ENCODE data around the gene PRRT1B. TPM values are rescaled to one million over a fixed set of nuclear protein-coding genes. Genes with fewer than 3 reads are reported as not detected.
A peak's percentile ranks its signal among the peaks of the same experiment; 100 is the strongest.

Gene PRRT1B
- total and polyA plus RNA-seq, 9 of the 15 experiments (the other 6 are each of a cell fraction or from before 2014, with no cell fraction given), result not detected

DNA sequence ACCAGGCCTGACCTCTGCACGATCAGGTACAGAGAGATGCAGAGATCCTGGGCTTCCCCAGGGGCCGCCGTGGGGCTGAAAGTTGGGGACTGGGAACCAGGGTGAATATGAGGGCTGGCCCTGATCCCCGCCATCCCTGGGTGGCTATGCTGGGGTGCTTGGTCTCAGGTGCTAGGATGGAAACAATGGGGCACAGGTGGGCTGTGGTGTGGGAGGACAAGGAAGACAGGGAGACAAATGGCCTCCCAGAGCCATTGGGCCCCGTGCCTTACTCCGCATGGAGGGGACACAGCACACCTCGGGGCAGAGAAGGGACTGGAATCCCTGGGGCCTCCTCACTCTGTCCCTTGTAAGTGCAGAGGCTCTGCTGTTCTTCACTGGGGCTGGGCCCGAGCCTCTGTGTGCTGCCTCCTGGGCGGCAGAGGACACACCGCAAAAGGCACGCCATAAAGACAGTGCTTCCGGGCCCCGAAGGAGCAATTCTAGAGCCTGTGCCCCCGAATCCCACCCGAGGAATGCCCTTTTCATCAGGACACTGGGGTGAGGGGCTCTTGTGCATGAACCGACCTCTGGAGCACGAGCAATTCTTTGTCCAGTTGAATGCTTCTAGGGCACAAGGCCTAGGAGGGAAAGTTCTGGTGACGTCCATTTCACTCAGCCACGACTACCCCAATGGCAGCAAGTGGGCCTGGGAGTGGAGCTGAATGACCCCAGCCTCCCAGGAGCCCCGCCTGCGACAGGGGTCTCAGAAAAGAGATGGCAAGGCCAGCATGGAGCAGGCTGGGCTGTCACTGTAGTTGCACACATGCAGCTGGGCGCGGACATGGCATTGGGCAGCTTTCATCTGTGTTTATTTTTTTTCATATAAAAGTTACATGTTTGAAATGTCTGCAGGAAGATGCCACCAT, 30.9 kb downstream of the PRRT1B start:
- no TSS peak for BruUV-seq (replicated peaks)
- 84% methylated on average over 21 of the region's 23 CpGs for WGBS (ENCODE audit: insufficient coverage, low coverage, missing lambda C conversion rate)
- Histone ChIP-seq H3K27ac (ENCODE audit: extremely low read depth, low read depth, low read length) (no peak overlapping the region), H3K36me3 (ENCODE audit: control insufficient read depth, insufficient read depth, low read length) (peaks cover 23% of the 10 kb centered on the region; the same call in 2 of the 3 replicates), H3K4me2 (ENCODE audit: insufficient read depth, low read length) (no peak overlapping the region), H3K9me3 (replicated peaks; ENCODE audit: control insufficient read depth, insufficient read depth, low read depth, low read length) (no peaks in the 10 kb centered on the region), H3K9ac (ENCODE audit: insufficient read depth in 1 of 2, low read depth in 2 of 2, low read length in 2 of 2) (no peak overlapping the region), H3K27me3 (ENCODE audit: control insufficient read depth in 2 of 2, insufficient read depth in 2 of 2, low read length in 2 of 2) (no peaks in the 10 kb centered on the region), H3K79me2 (ENCODE audit: control insufficient read depth, insufficient read depth, low read length) (no peaks in the 10 kb centered on the region), H4K20me1 (replicated peaks; ENCODE audit: control insufficient read depth, insufficient read depth, low read length) (no peaks in the 10 kb centered on the region), H3K4me1 (replicated peaks in 1 of 2; ENCODE audit: control insufficient read depth in 2 of 2, insufficient read depth in 2 of 2, low read length in 2 of 2) (peaks cover 0 to 17% of the 10 kb centered on the region in 2 experiments; a peak in 1 of 5 replicates), H2AFZ (ENCODE audit: low read depth, low read length) (no peak overlapping the region), H3K9me1 (ENCODE audit: control insufficient read depth, insufficient read depth, low read length) (no peaks in the 10 kb centered on the region), H3K4me3 (no peak overlapping the region)
- TF ChIP-seq POLR2G (IDR thresholded peaks at IDR 0.05; ENCODE audit: low read depth, low read length) (0 out of 2 replicates have a peak, but pooled peaks have one; percentile 14), FIP1L1 (IDR thresholded peaks at IDR 0.05; ENCODE audit: low read depth, low read length, poor library complexity, severe bottlenecking) (no peak)
- in situ Hi-C loops (cut with MboI) (no loop called here), intact Hi-C loops (cut with micrococcal nuclease) (no loop called here)
- ChIA-PET POLR2A (interaction anchor here (0.9 to 1.4 kb wide), 2 partner anchors 22 to 169 kb away, joined by 3 read pairs; no protein-coding TSS in a partner anchor), CTCF (ENCODE audit: low intra/inter-chr PET ratio) (no interaction called here)
- FAIRE-seq (no peak), DNase-seq (ENCODE audit: extremely low read depth in 1 of 4, low spot score in 3 of 4) (no peak), ATAC-seq (no peak)
